GM12872 (cell line): ENCODE results near the gene SECISBP2L.

Source experiments
- TF ChIP-seq, protein P1 (sequence below): IDR thresholded peaks from 3 replicates; pipeline ENCODE4 v1.5.1; 2011; ENCODE audit warnings: low read depth, mild to moderate bottlenecking, low read length, moderate library complexity; ENCODE audit not compliant: insufficient read depth

The SECISBP2L gene, protein sequence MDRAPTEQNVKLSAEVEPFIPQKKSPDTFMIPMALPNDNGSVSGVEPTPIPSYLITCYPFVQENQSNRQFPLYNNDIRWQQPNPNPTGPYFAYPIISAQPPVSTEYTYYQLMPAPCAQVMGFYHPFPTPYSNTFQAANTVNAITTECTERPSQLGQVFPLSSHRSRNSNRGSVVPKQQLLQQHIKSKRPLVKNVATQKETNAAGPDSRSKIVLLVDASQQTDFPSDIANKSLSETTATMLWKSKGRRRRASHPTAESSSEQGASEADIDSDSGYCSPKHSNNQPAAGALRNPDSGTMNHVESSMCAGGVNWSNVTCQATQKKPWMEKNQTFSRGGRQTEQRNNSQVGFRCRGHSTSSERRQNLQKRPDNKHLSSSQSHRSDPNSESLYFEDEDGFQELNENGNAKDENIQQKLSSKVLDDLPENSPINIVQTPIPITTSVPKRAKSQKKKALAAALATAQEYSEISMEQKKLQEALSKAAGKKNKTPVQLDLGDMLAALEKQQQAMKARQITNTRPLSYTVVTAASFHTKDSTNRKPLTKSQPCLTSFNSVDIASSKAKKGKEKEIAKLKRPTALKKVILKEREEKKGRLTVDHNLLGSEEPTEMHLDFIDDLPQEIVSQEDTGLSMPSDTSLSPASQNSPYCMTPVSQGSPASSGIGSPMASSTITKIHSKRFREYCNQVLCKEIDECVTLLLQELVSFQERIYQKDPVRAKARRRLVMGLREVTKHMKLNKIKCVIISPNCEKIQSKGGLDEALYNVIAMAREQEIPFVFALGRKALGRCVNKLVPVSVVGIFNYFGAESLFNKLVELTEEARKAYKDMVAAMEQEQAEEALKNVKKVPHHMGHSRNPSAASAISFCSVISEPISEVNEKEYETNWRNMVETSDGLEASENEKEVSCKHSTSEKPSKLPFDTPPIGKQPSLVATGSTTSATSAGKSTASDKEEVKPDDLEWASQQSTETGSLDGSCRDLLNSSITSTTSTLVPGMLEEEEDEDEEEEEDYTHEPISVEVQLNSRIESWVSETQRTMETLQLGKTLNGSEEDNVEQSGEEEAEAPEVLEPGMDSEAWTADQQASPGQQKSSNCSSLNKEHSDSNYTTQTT

DNA sequence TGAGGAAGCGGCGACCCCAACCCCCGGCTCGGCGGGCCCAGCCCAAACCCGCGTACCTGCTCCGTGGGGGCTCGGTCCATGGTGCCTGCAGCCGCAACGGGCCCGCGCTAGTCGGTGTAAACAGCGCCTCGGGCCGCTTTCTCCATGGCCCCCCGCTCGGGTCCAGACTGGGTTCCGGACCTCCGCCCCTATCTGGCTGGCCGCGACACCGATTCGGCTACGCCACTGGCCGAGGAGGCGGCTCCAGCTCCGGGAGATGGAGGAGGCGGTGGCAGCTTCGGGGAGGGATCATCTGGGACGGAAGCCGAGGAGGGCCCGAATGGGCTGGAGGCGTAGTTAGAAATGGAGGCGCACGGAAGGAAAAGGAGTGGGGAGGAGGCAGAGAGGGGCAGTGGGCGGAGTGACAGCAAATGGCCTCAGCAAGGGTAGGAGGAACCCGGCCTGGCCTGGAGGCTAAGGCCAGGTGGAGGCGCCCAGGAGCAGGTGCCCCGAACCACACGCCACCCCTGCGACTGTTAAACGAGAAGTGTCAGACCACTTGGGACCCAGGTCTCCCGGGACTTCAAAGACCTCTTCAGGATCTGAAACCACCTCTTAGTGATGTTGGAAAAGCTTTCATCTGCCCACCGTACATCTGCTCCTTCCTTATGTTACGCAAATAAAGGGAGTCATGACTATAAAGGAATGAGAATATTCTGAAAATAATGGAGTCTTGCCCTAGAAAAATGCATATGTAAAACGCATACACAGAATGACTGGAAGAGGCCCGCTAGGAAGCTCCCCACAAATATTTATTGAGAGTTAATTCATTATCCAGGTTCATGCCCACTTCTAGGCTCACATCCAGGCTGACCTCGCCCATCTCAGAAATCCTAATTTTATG is at the start of gene SECISBP2L:
Gene SECISBP2L, minus strand, starts transcription at position 227 of the 883 bp plus-strand sequence. Its CDS starts 147 bp downstream, at position 80.
- TF ChIP-seq, protein P1, sequence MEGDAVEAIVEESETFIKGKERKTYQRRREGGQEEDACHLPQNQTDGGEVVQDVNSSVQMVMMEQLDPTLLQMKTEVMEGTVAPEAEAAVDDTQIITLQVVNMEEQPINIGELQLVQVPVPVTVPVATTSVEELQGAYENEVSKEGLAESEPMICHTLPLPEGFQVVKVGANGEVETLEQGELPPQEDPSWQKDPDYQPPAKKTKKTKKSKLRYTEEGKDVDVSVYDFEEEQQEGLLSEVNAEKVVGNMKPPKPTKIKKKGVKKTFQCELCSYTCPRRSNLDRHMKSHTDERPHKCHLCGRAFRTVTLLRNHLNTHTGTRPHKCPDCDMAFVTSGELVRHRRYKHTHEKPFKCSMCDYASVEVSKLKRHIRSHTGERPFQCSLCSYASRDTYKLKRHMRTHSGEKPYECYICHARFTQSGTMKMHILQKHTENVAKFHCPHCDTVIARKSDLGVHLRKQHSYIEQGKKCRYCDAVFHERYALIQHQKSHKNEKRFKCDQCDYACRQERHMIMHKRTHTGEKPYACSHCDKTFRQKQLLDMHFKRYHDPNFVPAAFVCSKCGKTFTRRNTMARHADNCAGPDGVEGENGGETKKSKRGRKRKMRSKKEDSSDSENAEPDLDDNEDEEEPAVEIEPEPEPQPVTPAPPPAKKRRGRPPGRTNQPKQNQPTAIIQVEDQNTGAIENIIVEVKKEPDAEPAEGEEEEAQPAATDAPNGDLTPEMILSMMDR: peak; percentile 68

DNA sequence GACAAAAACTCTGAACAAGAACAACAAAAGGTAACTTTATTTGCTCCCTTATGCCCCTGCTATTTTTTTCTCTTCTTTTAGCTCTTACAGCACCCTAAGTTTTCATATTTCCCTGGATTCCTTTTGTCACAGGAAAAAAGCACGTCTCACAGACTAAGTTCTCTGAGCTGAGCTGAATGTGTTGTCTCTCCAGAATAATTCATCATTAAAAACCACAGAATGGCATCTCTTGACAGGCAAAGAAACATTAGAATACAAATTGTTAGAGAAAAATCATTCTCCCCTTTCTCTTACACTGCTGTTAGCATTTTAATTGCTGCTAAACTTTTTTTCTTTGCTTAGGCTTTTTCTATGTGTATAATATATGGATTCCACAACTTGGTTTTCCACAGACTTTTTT is 48.7 kb upstream of the SECISBP2L start:
- TF ChIP-seq, protein P1: no peak

DNA sequence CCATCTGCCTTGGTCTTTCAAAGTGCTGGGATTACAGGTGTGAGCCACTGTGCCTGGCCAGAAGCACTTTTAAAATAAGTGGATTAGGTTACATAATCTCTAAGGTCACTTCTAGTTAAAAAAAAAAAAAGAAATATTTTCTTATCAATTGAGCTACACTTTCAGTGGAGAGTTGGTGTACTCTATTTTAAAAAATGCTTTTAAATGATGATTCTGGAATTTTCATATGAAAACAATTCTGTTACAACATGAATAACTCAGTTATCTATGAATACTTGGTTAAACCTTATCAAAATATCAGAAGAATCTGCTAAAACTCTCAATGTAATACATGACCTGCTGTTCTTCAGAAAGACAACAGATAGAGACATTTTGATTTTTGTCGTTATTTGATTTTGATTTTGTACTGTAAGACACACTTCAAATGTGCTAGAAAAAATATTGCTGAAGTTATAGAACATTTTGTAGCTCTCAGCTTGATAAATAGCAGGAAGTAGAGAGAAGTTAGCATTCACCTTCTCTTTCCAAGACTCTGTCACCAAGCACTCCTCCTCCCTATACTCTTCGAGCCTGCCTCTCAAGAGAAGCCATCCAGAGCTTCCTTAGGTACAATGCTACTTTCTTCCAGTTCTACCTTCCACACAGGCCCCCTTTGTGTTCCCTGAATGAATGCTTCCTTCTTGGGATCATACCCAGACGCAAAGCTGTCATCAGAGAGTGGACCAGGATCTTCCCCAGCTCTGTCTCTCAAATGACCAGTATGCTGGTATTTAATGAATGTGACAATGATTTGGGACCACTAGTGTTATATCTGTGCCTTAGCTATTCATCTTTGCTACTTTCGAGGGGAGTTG is 47.2 kb upstream of the SECISBP2L start:
- TF ChIP-seq, protein P1: no peak

DNA sequence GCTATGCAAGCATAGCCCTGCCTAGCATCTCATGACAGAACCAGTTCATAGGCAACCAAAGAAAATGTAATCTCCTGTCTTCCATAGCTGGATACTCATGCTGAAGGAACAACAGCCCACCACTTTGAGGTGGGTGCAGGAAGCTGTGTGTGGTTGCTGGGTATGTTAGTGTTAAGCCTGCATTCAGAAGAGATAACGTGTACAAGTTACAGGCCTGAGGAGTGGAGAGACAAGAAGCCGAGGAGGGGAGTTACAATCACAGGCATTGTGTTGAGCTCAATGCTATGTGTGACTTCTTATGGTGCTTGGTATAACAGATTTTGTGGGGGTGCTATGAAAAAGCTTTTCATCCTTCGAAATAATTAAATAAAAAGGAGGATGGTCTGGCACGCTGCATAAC is 42.8 kb upstream of the SECISBP2L start:
- TF ChIP-seq, protein P1: no peak

DNA sequence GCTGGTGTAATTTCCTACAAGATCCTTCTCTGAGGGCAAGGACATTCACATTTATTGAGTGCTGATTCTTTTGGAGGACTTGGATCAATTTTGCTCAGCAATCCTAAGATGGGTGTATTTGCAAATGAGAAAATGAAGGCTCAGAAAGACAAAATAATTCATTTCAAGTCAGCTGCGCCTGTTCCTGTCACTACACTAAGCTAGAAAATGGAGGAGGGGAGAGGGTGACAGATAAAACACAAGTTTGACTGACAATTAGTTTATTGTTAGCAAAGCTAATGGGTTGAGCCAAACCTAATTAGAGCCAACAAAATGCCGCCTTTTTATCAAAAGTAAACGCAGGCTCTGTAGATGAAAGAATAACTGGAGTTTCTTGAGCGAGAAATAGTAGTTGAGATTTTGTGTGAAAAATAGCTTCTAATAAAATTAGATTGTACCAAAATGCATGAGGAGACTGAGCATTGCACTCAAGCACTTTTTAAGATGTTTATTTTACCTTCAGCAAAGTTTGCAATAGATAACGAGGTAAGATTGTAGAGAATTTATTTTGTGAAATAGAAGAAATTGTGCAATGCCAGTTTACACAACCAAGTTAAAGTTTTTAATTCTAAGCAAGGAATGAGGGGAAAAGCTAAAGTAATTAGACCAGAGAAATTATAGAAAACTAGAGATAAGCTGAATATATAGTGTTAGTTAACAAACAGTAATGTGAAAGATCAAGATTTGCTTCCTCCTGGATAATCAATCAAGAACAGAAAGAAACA is 39.6 kb upstream of the SECISBP2L start:
- TF ChIP-seq, protein P1: no peak

DNA sequence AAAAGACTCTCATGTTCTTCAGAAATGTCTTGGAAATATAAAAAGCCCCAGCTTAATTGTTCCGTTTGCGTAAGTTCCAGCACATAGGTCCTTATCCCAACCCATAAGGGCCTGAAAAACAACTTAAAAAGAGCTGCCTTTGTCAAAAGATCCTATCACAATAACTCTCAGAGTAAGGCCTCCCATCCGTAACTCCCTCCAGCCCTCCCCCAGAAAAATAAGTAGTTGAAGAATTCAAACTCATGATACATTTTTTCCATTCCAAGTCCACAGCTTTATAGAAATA is 38.0 kb upstream of the SECISBP2L start:
- TF ChIP-seq, protein P1: no peak
